ENCODE results near the gene IRGC. TPM values are rescaled to one million over a fixed set of nuclear protein-coding genes. Genes with fewer than 3 reads are reported as not detected.

IRGC gene
- total RNA-seq, 3 donors from 2014 or later: not detected

DNA sequence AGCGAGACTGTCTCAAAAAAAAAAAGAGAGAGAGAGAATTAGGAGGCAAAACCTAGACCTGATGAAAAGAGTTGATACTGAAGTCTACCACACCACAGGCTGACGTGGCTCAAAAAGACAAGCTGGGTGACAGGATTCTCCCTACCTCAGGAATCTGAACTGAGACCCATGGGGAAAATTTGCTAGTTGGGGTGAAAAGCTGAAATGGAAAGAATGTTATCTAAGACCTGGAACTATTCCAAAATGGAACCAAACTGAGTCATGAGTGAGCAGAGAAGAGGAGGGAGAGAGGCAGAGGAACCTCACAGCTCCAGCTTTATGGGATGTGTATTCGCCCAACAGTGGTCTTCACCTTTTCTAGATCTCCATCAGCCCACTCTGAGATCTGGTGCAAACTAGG, 27.2 kb downstream of the IRGC start:
- TF ChIP-seq, protein P1, sequence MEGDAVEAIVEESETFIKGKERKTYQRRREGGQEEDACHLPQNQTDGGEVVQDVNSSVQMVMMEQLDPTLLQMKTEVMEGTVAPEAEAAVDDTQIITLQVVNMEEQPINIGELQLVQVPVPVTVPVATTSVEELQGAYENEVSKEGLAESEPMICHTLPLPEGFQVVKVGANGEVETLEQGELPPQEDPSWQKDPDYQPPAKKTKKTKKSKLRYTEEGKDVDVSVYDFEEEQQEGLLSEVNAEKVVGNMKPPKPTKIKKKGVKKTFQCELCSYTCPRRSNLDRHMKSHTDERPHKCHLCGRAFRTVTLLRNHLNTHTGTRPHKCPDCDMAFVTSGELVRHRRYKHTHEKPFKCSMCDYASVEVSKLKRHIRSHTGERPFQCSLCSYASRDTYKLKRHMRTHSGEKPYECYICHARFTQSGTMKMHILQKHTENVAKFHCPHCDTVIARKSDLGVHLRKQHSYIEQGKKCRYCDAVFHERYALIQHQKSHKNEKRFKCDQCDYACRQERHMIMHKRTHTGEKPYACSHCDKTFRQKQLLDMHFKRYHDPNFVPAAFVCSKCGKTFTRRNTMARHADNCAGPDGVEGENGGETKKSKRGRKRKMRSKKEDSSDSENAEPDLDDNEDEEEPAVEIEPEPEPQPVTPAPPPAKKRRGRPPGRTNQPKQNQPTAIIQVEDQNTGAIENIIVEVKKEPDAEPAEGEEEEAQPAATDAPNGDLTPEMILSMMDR (IDR thresholded peaks at IDR 0.05): no peak
- no peak for DNase-seq
- peaks cover 23% of the 10 kb centered on the region for H3K4me1 ChIP-seq (ENCODE audit: low read depth)
- H3K9me3 ChIP-seq: no peaks in the 10 kb centered on the region
- intact Hi-C loops (cut with DNase I, micrococcal nuclease): no loop called here
- no peak overlapping the region for H3K4me3 ChIP-seq
- peaks cover 5% of the 10 kb centered on the region for H3K36me3 ChIP-seq (ENCODE audit: low read depth)
- no peak for ATAC-seq

DNA sequence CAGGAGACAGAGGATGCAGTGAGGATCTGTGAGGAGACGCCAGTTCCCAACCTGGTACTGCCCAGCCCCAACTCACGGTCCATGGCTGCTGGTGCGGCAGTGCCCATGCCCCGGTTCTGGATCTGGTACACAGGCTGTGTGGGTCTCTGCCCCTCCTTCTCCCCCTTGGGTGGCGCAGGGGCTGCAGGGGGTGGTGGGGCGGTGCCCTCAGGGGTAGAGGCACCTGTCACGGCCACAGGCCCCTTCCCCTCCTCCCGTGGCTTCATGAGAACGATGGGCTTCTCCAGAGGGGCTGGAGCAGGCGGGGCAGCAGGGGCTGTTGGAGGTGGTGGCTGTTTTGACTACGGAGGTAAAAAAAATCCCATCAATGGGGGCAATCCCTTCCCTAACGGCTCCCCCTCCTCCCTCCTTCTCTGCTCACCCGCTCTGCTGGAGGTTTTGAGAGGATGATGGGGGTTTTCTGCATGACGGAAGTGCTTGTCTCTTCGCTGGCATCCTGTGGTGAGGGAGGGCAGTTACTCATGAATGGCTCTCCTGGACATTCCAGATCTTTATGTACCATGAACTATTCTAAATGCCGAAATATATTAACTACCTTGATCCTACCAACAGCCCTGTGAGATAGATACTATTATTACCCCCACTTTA, 31.8 kb downstream of the IRGC start:
- Histone ChIP-seq H3K9me3 (no peaks in the 10 kb centered on the region), H3K4me1 (ENCODE audit: low read depth) (peaks cover 10% of the 10 kb centered on the region), H3K4me3 (no peak overlapping the region), H3K36me3 (ENCODE audit: low read depth) (peaks cover 7% of the 10 kb centered on the region)
- intact Hi-C loops (cut with DNase I, micrococcal nuclease): loop anchor here (5.0 kb wide), 1 partner anchor 35 kb away; the partner anchor contains the start of gene KCNN4 (in 2 of the 2)
- no peak for DNase-seq
- ATAC-seq: no peak
- TF ChIP-seq, protein P1 (IDR thresholded peaks at IDR 0.05): no peak

DNA sequence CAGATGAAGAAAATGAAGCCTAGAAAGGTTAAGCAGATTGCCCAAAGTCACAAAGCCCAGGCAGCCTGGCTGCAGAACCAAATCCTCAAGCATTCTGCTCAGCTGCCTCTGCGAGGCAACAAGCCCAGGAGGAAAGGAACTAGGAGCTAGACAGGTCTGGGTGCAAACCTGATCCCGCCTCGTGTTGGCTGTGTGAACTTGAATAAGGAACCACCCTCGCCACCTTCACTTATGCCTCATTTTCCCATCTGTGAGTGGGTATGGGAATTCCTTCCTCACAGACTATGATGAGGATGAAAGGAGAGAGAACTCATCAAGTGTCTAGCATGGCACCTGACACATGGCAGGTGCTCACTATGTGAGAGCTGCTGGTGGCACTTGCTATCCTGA, 32.3 kb downstream of the IRGC start:
- ATAC-seq: no peak
- intact Hi-C loops (cut with DNase I, micrococcal nuclease): loop anchor here (5.0 kb wide), 1 partner anchor 34 kb away; the partner anchor contains the start of gene KCNN4 (in 2 of the 2)
- H3K36me3 ChIP-seq (ENCODE audit: low read depth): peaks cover 7% of the 10 kb centered on the region

DNA sequence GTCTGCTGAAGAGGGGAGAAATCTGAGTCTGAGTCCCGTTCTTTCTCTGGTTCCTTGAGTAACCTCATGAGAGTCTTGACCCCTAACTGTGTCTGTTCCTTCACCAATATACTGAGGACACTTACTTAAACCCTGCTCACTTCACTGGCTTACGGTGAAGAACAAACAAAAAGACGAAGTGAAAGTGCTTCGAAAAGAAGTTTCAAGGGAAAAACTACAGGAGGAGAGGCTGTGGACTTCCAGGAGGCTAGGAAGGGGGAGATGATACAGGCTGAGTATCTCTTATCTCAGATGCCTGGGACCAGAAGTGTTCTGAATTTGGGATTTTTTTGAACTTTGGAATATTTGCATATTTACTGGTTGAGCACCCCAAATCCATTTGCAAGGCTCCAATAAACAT, 32.8 kb downstream of the IRGC start:
- H3K4me1 ChIP-seq (ENCODE audit: low read depth): peaks cover 16% of the 10 kb centered on the region
- H3K36me3 ChIP-seq (ENCODE audit: low read depth): peaks cover 7% of the 10 kb centered on the region
- no peak for ATAC-seq
- H3K9me3 ChIP-seq: no peaks in the 10 kb centered on the region
- DNase-seq: no peak
- TF ChIP-seq, protein P1 (IDR thresholded peaks at IDR 0.05): no peak
- intact Hi-C loops (cut with DNase I, micrococcal nuclease): loop anchor here (5.0 kb wide), 1 partner anchor 34 kb away; the partner anchor contains the start of gene KCNN4 (in 2 of the 2)
- H3K4me3 ChIP-seq: no peak overlapping the region

More for the DNA sequence above, 32.3 kb downstream of the IRGC start:
- Histone ChIP-seq H3K4me1 (ENCODE audit: low read depth) (peaks cover 12% of the 10 kb centered on the region), H3K4me3 (no peak overlapping the region), H3K9me3 (no peaks in the 10 kb centered on the region)
- TF ChIP-seq, protein P1 (IDR thresholded peaks at IDR 0.05): no peak
- no peak for DNase-seq

DNA sequence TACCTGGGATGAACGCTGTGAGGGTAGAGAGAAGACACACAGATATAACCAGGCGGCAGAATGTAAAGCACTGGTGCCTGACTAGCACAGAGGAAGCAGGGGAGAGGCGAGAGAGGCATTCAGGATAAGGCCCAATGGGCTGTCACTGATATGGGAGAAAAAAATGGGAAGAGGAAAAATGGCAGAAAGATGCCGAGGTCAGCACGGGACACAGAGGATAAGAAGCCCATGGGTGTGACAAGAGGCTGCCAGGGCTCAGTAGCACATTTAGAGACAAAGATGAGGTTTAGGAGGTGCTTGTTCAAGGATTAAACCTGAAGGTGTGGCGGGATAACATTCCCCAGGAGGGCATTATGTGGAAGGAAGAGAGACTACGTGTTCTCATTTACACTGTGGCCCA, 33.3 kb downstream of the IRGC start:
- Histone ChIP-seq H3K4me1 (ENCODE audit: low read depth) (peaks cover 16% of the 10 kb centered on the region), H3K4me3 (no peak overlapping the region), H3K9me3 (no peaks in the 10 kb centered on the region), H3K36me3 (ENCODE audit: low read depth) (peaks cover 7% of the 10 kb centered on the region)
- intact Hi-C loops (cut with DNase I, micrococcal nuclease): loop anchor here (5.0 kb wide), 1 partner anchor 33 kb away; the partner anchor contains the start of gene KCNN4 (in 2 of the 2)
- no peak for DNase-seq
- no peak for ATAC-seq
- TF ChIP-seq, protein P1 (IDR thresholded peaks at IDR 0.05): no peak

Measured in mucosa of descending colon (tissue), 3 donors.